Measurements from ENCODE around the gene CRYBG2. TPM values are rescaled to one million over a fixed set of nuclear protein-coding genes. Genes with fewer than 3 reads are reported as not detected.

Gene CRYBG2
- total and polyA plus RNA-seq, 2 of the 8 experiments (the other 6 are each of a cell fraction or from before 2014, with no cell fraction given) = 14.2 to 17.0 TPM

- H3K18ac ChIP-seq (ENCODE audit: extremely low read depth, low read length) = no peak overlapping the region
- FAIRE-seq (no peak), DNase-seq (ENCODE audit: low read depth in 1 of 2, low spot score in 2 of 2) (no peak)
- H3K27me3 ChIP-seq (replicated peaks in 1 of 4; ENCODE audit: control insufficient read depth in 3 of 4, extremely low read depth in 1 of 4, insufficient read depth in 3 of 4, low read length in 3 of 4) = no peaks in the 10 kb centered on the region
- no peak overlapping the region for H2BK120ac ChIP-seq (replicated peaks; ENCODE audit: low read depth, low read length)
- H4K8ac ChIP-seq (ENCODE audit: extremely low read depth, insufficient read depth, low read length) = no peak overlapping the region
- peaks cover 4 to 16% (median 8%) of the 10 kb centered on the region in 4 experiments for H3K4me1 ChIP-seq (replicated peaks in 1 of 4; ENCODE audit: control insufficient read depth in 3 of 4, insufficient read depth in 4 of 4, low read length in 3 of 4)
- H2BK5ac ChIP-seq (ENCODE audit: low read depth, low read length) = no peak overlapping the region
- WGBS, 2 experiments (ENCODE audit: extremely low coverage in 1 of 2, insufficient coverage in 1 of 2, insufficient read length in 1 of 2, insufficient replicate concordance in 2 of 2, low coverage in 1 of 2, low lambda C conversion rate in 2 of 2, missing lambda C conversion rate in 1 of 2) = 85% methylated on average over 5 of the region's 5 CpGs; no CpG with 5 or more reads in 1 of the 2 experiments
- no peak overlapping the region for H3K56ac ChIP-seq (replicated peaks; ENCODE audit: insufficient read length, low read depth, low read length)
- no peak overlapping the region for H3K14ac ChIP-seq (ENCODE audit: insufficient read length)
- H3K36me3 ChIP-seq (ENCODE audit: control insufficient read depth in 2 of 4, insufficient read depth in 4 of 4, low read length in 3 of 4) = no peaks in the 10 kb centered on the region
- no peaks in the 10 kb centered on the region for H3K9me3 ChIP-seq (ENCODE audit: insufficient read depth in 2 of 2, low read depth in 1 of 2, low read length in 1 of 2)
- no peak overlapping the region for H2AFZ ChIP-seq (ENCODE audit: low read length)
- H3K27ac ChIP-seq (ENCODE audit: low read depth, low read length) = no peak overlapping the region
- H3K4ac ChIP-seq (replicated peaks; ENCODE audit: insufficient read length, low read depth, low read length) = no peak overlapping the region
- no peak overlapping the region for H2AK5ac ChIP-seq (ENCODE audit: low read depth, low read length)
- H4K91ac ChIP-seq (replicated peaks; ENCODE audit: insufficient read length, low read length) = no peak overlapping the region
- H2BK20ac ChIP-seq (ENCODE audit: low read length) = no peak overlapping the region
- ChIA-PET POLR2A (ENCODE audit: partially characterized antibody) (interaction anchor here (1.2 to 2.1 kb wide), 4 partner anchors 14 to 40 kb away, joined by 3 to 9 read pairs (median 6); partner anchors contain the start of gene CRYBG2), CTCF (ENCODE audit: partially characterized antibody) (interaction anchor here (0.8 to 57.0 kb wide), 7 partner anchors 17 to 124 kb away, joined by 3 to 1530 read pairs (median 3); partner anchors contain the start of genes CATSPER4, SH3BGRL3 and UBXN11)
- H3K9ac ChIP-seq (replicated peaks in 1 of 4; ENCODE audit: extremely low read depth in 1 of 4, low read depth in 3 of 4, low read length in 3 of 4) = no peak overlapping the region
- H3K23me2 ChIP-seq (ENCODE audit: low read depth, low read length) = no peaks in the 10 kb centered on the region
- no peak overlapping the region for H3K23ac ChIP-seq (ENCODE audit: insufficient read length)
- H3K4me3 ChIP-seq (ENCODE audit: extremely low read depth in 1 of 4, insufficient read depth in 2 of 4, low read depth in 3 of 4, low read length in 4 of 4) = no peak overlapping the region
- no peak overlapping the region for H3K4me2 ChIP-seq (ENCODE audit: insufficient read depth in 1 of 2, low read depth in 2 of 2, low read length in 2 of 2)
- no peaks in the 10 kb centered on the region for H3K79me2 ChIP-seq (ENCODE audit: control insufficient read depth in 1 of 2, insufficient read depth in 2 of 2, low read length in 2 of 2)
- H4K5ac ChIP-seq (ENCODE audit: insufficient read length, low read depth, low read length) = no peak overlapping the region
- H3K79me1 ChIP-seq (ENCODE audit: low read depth, low read length) = no peaks in the 10 kb centered on the region
- no peak overlapping the region for H2BK12ac ChIP-seq (ENCODE audit: low read depth, low read length)
- no peaks in the 10 kb centered on the region for H4K20me1 ChIP-seq (replicated peaks in 1 of 2; ENCODE audit: control insufficient read depth in 1 of 2, insufficient read depth in 2 of 2, low read length in 2 of 2)
- H2BK15ac ChIP-seq (ENCODE audit: low read length) = no peak overlapping the region
- TF ChIP-seq ATF2 (IDR thresholded peaks at IDR 0.05; ENCODE audit: low read length) = no peak
- TF ChIP-seq CBX5 (IDR thresholded peaks at IDR 0.05; ENCODE audit: low read depth, low read length) = no peak
- TF ChIP-seq USF2 (IDR thresholded peaks at IDR 0.05; ENCODE audit: low read length) = no peak
- TF ChIP-seq EGR1 (IDR thresholded peaks at IDR 0.05; ENCODE audit: borderline replicate concordance, low read depth, low read length) = no peak
- TF ChIP-seq BACH1 (IDR thresholded peaks at IDR 0.05; ENCODE audit: low read length) = no peak
- no peak for TF ChIP-seq CREB1 (IDR thresholded peaks at IDR 0.05)
- no peak for TF ChIP-seq JUND (IDR thresholded peaks at IDR 0.05; ENCODE audit: low read length)
- TF ChIP-seq SP2 (IDR thresholded peaks at IDR 0.05; ENCODE audit: low read length) = no peak
These were observed 39.4 kb downstream of the CRYBG2 start for GRCh38 chr1:26314501-26314900.
